Spleen (tissue), 11 donors: ENCODE data around the gene IL12RB2. TPM values are rescaled to one million over a fixed set of nuclear protein-coding genes. Genes with fewer than 3 reads are reported as not detected.

Experiments used
- DNase-seq: peaks from one replicate; pipeline ENCODE4 v3.0.0-alpha.2; 2020
- H3K27ac ChIP-seq, 8 donors: fragments of 200-600 bp; sonication (generic) in 7 of 8; 1 replicate in 4 of 8; 2 replicates in 4 of 8; pipeline versions ENCODE4 v1.5.0 to v1.8.0; 2016 to 2021; ENCODE audit warnings: inconsistent platforms in 4 of 8, mild to moderate bottlenecking in 4 of 8, moderate library complexity in 1 of 8
- H3K27me3 ChIP-seq, 7 donors: fragments of 200-600 bp; sonication (generic) in 6 of 7; replicated peaks in 1 of 7; 1 replicate in 4 of 7; 2 replicates in 3 of 7; pipeline versions ENCODE4 v1.5.0 to v1.8.0; 2016 to 2021; ENCODE audit warnings: inconsistent platforms in 3 of 7, mild to moderate bottlenecking in 1 of 7
- H3K36me3 ChIP-seq, 6 donors: fragments of 200-600 bp; sonication (generic) in 5 of 6; 1 replicate in 4 of 6; 2 replicates in 2 of 6; pipeline versions ENCODE4 v1.5.0 to v1.8.0; 2016 to 2021; ENCODE audit warnings: inconsistent platforms in 2 of 6
- H3K4me1 ChIP-seq, 6 donors: fragments of 200-600 bp; sonication (generic) in 5 of 6; 1 replicate in 3 of 6; 2 replicates in 3 of 6; pipeline versions ENCODE4 v1.5.0 to v1.8.0; 2016 to 2021; ENCODE audit warnings: inconsistent platforms in 3 of 6
- H3K4me3 ChIP-seq, 8 donors: fragments of 200-600 bp; sonication (generic) in 7 of 8; 1 replicate in 4 of 8; 2 replicates in 4 of 8; pipeline versions ENCODE4 v1.5.0 to v1.8.0; 2016 to 2021; ENCODE audit warnings: inconsistent platforms in 4 of 8, mild to moderate bottlenecking in 4 of 8, moderate library complexity in 2 of 8
- H3K9me3 ChIP-seq, 8 donors: fragments of 200-600 bp; sonication (generic) in 7 of 8; 1 replicate in 4 of 8; 2 replicates in 4 of 8; pipeline versions ENCODE4 v1.5.0 to v1.8.0; 2016 to 2021; ENCODE audit warnings: inconsistent platforms in 4 of 8
- CTCF ChIP-seq, 11 experiments: fragments of 200-600 bp in 7 of 11; fragments of 450-650 bp in 4 of 11; sonication (generic) in 4 of 11; IDR thresholded peaks in 8 of 11; conservative IDR thresholded peaks in 3 of 11; 1 replicate in 7 of 11; 2 replicates in 4 of 11; pipeline versions ENCODE4 v1.4.0 to v1.8.0; 2016 to 2021; ENCODE audit warnings: antibody characterized with exemption in 11 of 11, inconsistent platforms in 4 of 11, mild to moderate bottlenecking in 1 of 11
- POLR2A ChIP-seq, 3 donors: fragments of 450-650 bp; IDR thresholded peaks; one replicate each; pipeline ENCODE4 v1.5.1; 2017; ENCODE audit warnings: antibody characterized with exemption in 3 of 3, mild to moderate bottlenecking in 1 of 3
- POLR2AphosphoS5 ChIP-seq, 3 donors: sonication (generic); formaldehyde crosslinking; IDR thresholded peaks; one replicate each; pipeline ENCODE4 v1.5.1; 2017; ENCODE audit warnings: antibody characterized with exemption in 3 of 3
- WGBS, 5 donors: extraction: QIAGEN DNeasy Blood & Tissue Kit in 3 of 5; methylation state at CpG; one replicate each; pipeline versions ENCODE4 v1.1.5 to v1.1.7; 2013 to 2018; 5-methylcytosine and 5-hydroxymethylcytosine counted together
- intact Hi-C: fragments of 100-400 bp; cut with DNase I; formaldehyde crosslinking; loops from one replicate; pipeline ENCODE4 v1.15.0; 2023; ENCODE audit warnings: low total_unique reads
- polyA plus RNA-seq, 3 donors: library from polyadenylated mRNA; stranded (reverse); fragments of 200-250 nt; gene quantifications; one replicate each; pipeline ENCODE4 v1.2.1, GENCODE V29; 2013
- total RNA-seq, 7 donors: library from RNA; depleted of rRNA in 3 of 7; stranded (reverse); fragments of >200 nt in 3 of 7; fragmentation: NEBNext Ultra II Directional in 4 of 7; extraction: Animal tissue kit (Norgen Biotek cat#: 25700) in 4 of 7; gene quantifications; one replicate each; pipeline versions ENCODE4 v1.1.0 to v1.2.1, GENCODE V29; 2016 to 2021
- donor health status: healthy with polysubstance abuse.
- donor health status: DM: no; HTN: no; CAD: no; lungs with moderate emphysema.
- donor health status: DM: no; HTN: no; CAD: no.
- donor health status: Bipolar disorder and iron deficiency.
- donor health status: healthy.
- donor health status: DM: no; HTN: no; CAD: no.
- donor health status: DM: yes; HTN: yes; CAD: no.

The IL12RB2 gene
- total and polyA plus RNA-seq, 10 donors, result 0.17 to 6.0 (median 1.9) TPM

- DNase-seq, result no peak
- Histone ChIP-seq H3K4me1 (no peaks in the 10 kb centered on the region), H3K27ac (no peak overlapping the region), H3K27me3 (peaks cover 0 to 10% (median 0%) of the 10 kb centered on the region in 7 donors), H3K9me3 (no peaks in the 10 kb centered on the region), H3K36me3 (no peaks in the 10 kb centered on the region), H3K4me3 (no peak overlapping the region)
- 45 to 73% (median 56%) methylated on average over 2 of the region's 2 CpGs for WGBS, 5 donors
- intact Hi-C loops, result no loop called here
- no peak for TF ChIP-seq POLR2A (IDR thresholded peaks at IDR 0.05)
- no peak for TF ChIP-seq POLR2AphosphoS5 (IDR thresholded peaks at IDR 0.05)
- no peak for TF ChIP-seq CTCF (IDR thresholded peaks at IDR 0.05 in 8 of 11, conservative IDR thresholded peaks at IDR 0.05 in 3 of 11)
Observed at GRCh38 chr1:67300561-67300960, 7.1 kb upstream of the IL12RB2 start.

GRCh38 chr1:67304023-67304422 is 3.6 kb upstream of the IL12RB2 start:
- 56 to 76% (median 69%) methylated on average over 3 of the region's 3 CpGs for WGBS, 5 donors
- TF ChIP-seq POLR2A (IDR thresholded peaks at IDR 0.05), result no peak

DNA sequence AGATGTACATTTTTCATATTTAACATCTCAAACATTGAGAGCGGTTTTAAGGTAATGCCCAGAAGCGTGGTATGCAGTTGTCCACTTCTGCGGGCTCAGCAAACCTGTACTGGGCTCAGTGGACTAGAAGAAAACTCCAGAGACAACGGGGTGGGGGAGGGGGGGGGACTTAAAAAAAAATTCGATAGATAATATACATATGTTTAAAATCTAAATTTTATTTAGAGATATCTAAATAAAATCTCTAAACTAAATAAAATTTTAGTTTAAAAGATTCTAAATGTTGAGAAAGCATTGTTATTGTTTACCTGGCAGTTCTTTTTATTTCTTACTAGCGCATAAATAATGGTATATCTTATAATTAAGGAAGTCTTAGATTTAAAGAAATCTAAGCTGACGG is 1.1 kb upstream of the IL12RB2 start:
- WGBS, 5 donors, result 85 to 89% (median 86%) methylated on average over 7 of the region's 7 CpGs
- Histone ChIP-seq H3K27me3 (peaks cover 0 to 42% (median 24%) of the 10 kb centered on the region in 7 donors), H3K4me1 (peaks cover 5 to 19% (median 13%) of the 10 kb centered on the region in 6 donors), H3K4me3 (no peak overlapping the region), H3K27ac (peak overlapping the region in 2 of 8 donors; percentile 71 to 75), H3K9me3 (no peaks in the 10 kb centered on the region), H3K36me3 (no peaks in the 10 kb centered on the region)
- DNase-seq, result no peak
- intact Hi-C loops, result no loop called here
- no peak for TF ChIP-seq CTCF (IDR thresholded peaks at IDR 0.05 in 8 of 11, conservative IDR thresholded peaks at IDR 0.05 in 3 of 11)
- TF ChIP-seq POLR2A (IDR thresholded peaks at IDR 0.05), result no peak
- TF ChIP-seq POLR2AphosphoS5 (IDR thresholded peaks at IDR 0.05), result no peak

More at GRCh38 chr1:67304023-67304422, 3.6 kb upstream of the IL12RB2 start:
- no peak overlapping the region for H3K4me3 ChIP-seq
- no peaks in the 10 kb centered on the region for H3K9me3 ChIP-seq
- intact Hi-C loops, result no loop called here
- no peak for DNase-seq
- no peaks in the 10 kb centered on the region for H3K36me3 ChIP-seq
- H3K27me3 ChIP-seq, result peaks cover 0 to 42% (median 24%) of the 10 kb centered on the region in 7 donors
- H3K27ac ChIP-seq, result no peak overlapping the region
- peaks cover 5 to 19% (median 13%) of the 10 kb centered on the region in 6 donors for H3K4me1 ChIP-seq

DNA sequence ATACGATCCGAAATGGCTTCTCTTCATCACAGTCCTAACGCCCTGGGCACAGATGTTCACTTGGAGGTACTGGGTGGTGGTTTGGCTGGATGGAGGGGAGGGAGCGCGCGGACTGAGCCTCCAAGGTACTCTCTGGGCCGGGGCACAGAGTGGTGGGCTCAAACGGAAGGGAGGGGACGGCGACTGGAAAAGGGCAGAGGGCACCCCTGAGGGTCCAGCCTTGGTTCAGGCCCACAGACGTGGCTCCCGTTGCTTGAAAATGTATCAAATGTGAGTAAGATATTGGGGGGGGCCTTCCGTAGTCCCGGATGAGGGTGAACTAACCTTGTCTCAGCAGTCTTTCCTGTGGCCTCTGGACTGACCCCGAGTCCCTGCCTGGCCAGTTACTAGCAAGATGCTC is 463 bp downstream of the IL12RB2 start:
- no peak for DNase-seq
- no peak for TF ChIP-seq POLR2A (IDR thresholded peaks at IDR 0.05)
- TF ChIP-seq POLR2AphosphoS5 (IDR thresholded peaks at IDR 0.05), result no peak
- TF ChIP-seq CTCF (IDR thresholded peaks at IDR 0.05 in 8 of 11, conservative IDR thresholded peaks at IDR 0.05 in 3 of 11), result no peak
- peaks cover 5 to 21% (median 13%) of the 10 kb centered on the region in 6 donors for H3K4me1 ChIP-seq
- peak overlapping the region; percentile 5 to 75 (median 44) for H3K4me3 ChIP-seq
- peak overlapping the region in 3 of 8 donors; percentile 69 to 75 (median 71) for H3K27ac ChIP-seq
- intact Hi-C loops, result no loop called here
- H3K36me3 ChIP-seq, result no peaks in the 10 kb centered on the region
- WGBS, 5 donors, result 6 to 14% (median 14%) methylated on average over 15 of the region's 15 CpGs
- H3K27me3 ChIP-seq, result peaks cover 0 to 42% (median 24%) of the 10 kb centered on the region in 7 donors
- no peaks in the 10 kb centered on the region for H3K9me3 ChIP-seq
